Lung (tissue), 12 donors: Measurements from ENCODE around the gene DCTN4. TPM values are rescaled to one million over a fixed set of nuclear protein-coding genes. Genes with fewer than 3 reads are reported as not detected.

Experiments used
- ATAC-seq: fragments of 200-7000 bp; cut with Tn5 transposase; one replicate; pipeline ENCODE4 v1.9.1; 2020; ENCODE audit warnings: moderate number of reproducible peaks; ENCODE audit not compliant: insufficient read depth, low FRiP score
- DNase-seq, 3 donors: peaks; one replicate each; pipeline ENCODE4 v3.0.0-alpha.2; 2013 to 2017
- H3K27ac ChIP-seq, 2 donors: one replicate each; pipeline ENCODE4 v1.5.1; 2013; ENCODE audit warnings: mild to moderate bottlenecking in 2 of 2, moderate library complexity in 2 of 2, control low read depth in 1 of 2, inconsistent platforms in 1 of 2, low read depth in 1 of 2, low read length in 1 of 2
- H3K27me3 ChIP-seq, 3 donors: one replicate each; pipeline ENCODE4 v1.5.1; 2013; ENCODE audit warnings: low read length in 2 of 3; ENCODE audit not compliant: control insufficient read depth in 3 of 3, insufficient read depth in 3 of 3
- H3K36me3 ChIP-seq, 4 donors: one replicate each; pipeline ENCODE4 v1.5.1; 2013; ENCODE audit warnings: low read length in 4 of 4, mild to moderate bottlenecking in 1 of 4, moderate library complexity in 1 of 4; ENCODE audit not compliant: control insufficient read depth in 4 of 4, insufficient read depth in 4 of 4
- H3K4me1 ChIP-seq, 5 donors: one replicate each; pipeline ENCODE4 v1.5.1; 2013; ENCODE audit warnings: low read length in 5 of 5, mild to moderate bottlenecking in 2 of 5, moderate library complexity in 1 of 5; ENCODE audit not compliant: control insufficient read depth in 5 of 5, insufficient read depth in 5 of 5
- H3K4me3 ChIP-seq: one replicate; pipeline ENCODE4 v1.5.1; 2013; ENCODE audit warnings: mild to moderate bottlenecking, control low read depth, moderate library complexity
- H3K9ac ChIP-seq, 2 donors: one replicate each; pipeline ENCODE4 v1.5.1; 2013; ENCODE audit warnings: low read length in 2 of 2, control low read depth in 1 of 2; ENCODE audit not compliant: insufficient read depth in 1 of 2
- H3K9me3 ChIP-seq, 4 donors: one replicate each; pipeline ENCODE4 v1.5.1; 2013; ENCODE audit warnings: low read length in 3 of 4, mild to moderate bottlenecking in 1 of 4, moderate library complexity in 1 of 4; ENCODE audit not compliant: control insufficient read depth in 4 of 4, insufficient read depth in 3 of 4
- CTCF ChIP-seq: IDR thresholded peaks from 2 replicates; pipeline ENCODE4 v1.5.1; 2012; ENCODE audit warnings: mild to moderate bottlenecking; ENCODE audit errors: control extremely low read depth, extremely low read depth
- WGBS, 2 donors: extraction: QIAGEN DNeasy Blood & Tissue Kit; methylation state at CpG; one replicate each; pipeline ENCODE4 v1.1.7; 2013; 5-methylcytosine and 5-hydroxymethylcytosine counted together
- polyA plus RNA-seq, 2 donors: library from polyadenylated mRNA; stranded (reverse); fragments of 200-250 nt; gene quantifications; one replicate each; pipeline ENCODE4 v1.2.1, GENCODE V29; 2013
- total RNA-seq, 2 donors: library from RNA; depleted of rRNA in 1 of 2; stranded (reverse); fragments of >200 nt in 1 of 2; gene quantifications; one replicate each; pipeline ENCODE4 v1.2.1, GENCODE V29; 2014 to 2021
- donor health status: control.
- donor health status: control.
- donor health status: Bipolar disorder and iron deficiency.
- donor health status: healthy.
- donor health status: DM: yes; HTN: yes; CAD: no.

DCTN4 gene
- total and polyA plus RNA-seq, 4 donors, result 21.2 to 105 (median 48.1) TPM

- H3K27me3 ChIP-seq, result no peaks in the 10 kb centered on the region
- DNase-seq (peak in 1 of 3 donors; percentile 26), ATAC-seq (peak; percentile 94)
- H3K36me3 ChIP-seq, result no peaks in the 10 kb centered on the region
- H3K9ac ChIP-seq, result no peak overlapping the region
- no peak for TF ChIP-seq CTCF
- WGBS, 2 donors, result 15 to 29% methylated on average over 7 of the region's 7 CpGs
- H3K9me3 ChIP-seq, result no peaks in the 10 kb centered on the region
- H3K4me1 ChIP-seq, result peaks cover 0 to 6% (median 5%) of the 10 kb centered on the region in 5 donors
- H3K27ac ChIP-seq, result peak overlapping the region; percentile 22 to 37
- H3K4me3 ChIP-seq, result no peak overlapping the region
These were observed 31.3 kb upstream of the DCTN4 start for GRCh38 chr5:150789943-150790611.

- Histone ChIP-seq H3K36me3 (no peaks in the 10 kb centered on the region), H3K4me1 (peaks cover 0 to 6% (median 5%) of the 10 kb centered on the region in 5 donors), H3K27ac (peak overlapping the region in 1 of 2 donors; percentile 22), H3K27me3 (no peaks in the 10 kb centered on the region), H3K9ac (no peak overlapping the region), H3K4me3 (no peak overlapping the region), H3K9me3 (no peaks in the 10 kb centered on the region)
- 41 to 65% methylated on average over 6 of the region's 6 CpGs for WGBS, 2 donors
- DNase-seq (peak in 1 of 3 donors; percentile 16), ATAC-seq (no peak)
- no peak for TF ChIP-seq CTCF
These were observed 30.6 kb upstream of the DCTN4 start for GRCh38 chr5:150789450-150789849.

- TF ChIP-seq CTCF, result no peak
- Histone ChIP-seq H3K9ac (no peak overlapping the region), H3K4me1 (peaks cover 0 to 8% (median 6%) of the 10 kb centered on the region in 5 donors), H3K27me3 (no peaks in the 10 kb centered on the region), H3K27ac (peak overlapping the region in 1 of 2 donors; percentile 22), H3K9me3 (no peaks in the 10 kb centered on the region), H3K4me3 (no peak overlapping the region), H3K36me3 (no peaks in the 10 kb centered on the region)
- no peak for ATAC-seq
- DNase-seq, result no peak
These were observed 30.2 kb upstream of the DCTN4 start for GRCh38 chr5:150788977-150789376.

GRCh38 chr5:150787656-150788055 is 28.8 kb upstream of the DCTN4 start:
- WGBS, 2 donors, result 10 to 15% methylated on average over 1 of the region's 1 CpG
- peaks cover 7 to 20% (median 12%) of the 10 kb centered on the region in 5 donors for H3K4me1 ChIP-seq
- no peaks in the 10 kb centered on the region for H3K36me3 ChIP-seq
- no peaks in the 10 kb centered on the region for H3K9me3 ChIP-seq
- H3K27me3 ChIP-seq, result no peaks in the 10 kb centered on the region
- peak overlapping the region in 1 of 2 donors; percentile 2 for H3K27ac ChIP-seq
- H3K9ac ChIP-seq, result no peak overlapping the region
- DNase-seq, result no peak
- ATAC-seq, result no peak
- no peak for TF ChIP-seq CTCF
- H3K4me3 ChIP-seq, result no peak overlapping the region
